HG03039 (cell line): ENCODE measurements around the gene TMEM134.

Experiments used
- ATAC-seq: cut with Tn5 transposase; IDR thresholded peaks from one replicate; pipeline ENCODE4 v1.9.1; 2021; ENCODE audit warnings: mild to moderate bottlenecking, moderate library complexity; ENCODE audit not compliant: unreplicated experiment

Gene TMEM134

DNA sequence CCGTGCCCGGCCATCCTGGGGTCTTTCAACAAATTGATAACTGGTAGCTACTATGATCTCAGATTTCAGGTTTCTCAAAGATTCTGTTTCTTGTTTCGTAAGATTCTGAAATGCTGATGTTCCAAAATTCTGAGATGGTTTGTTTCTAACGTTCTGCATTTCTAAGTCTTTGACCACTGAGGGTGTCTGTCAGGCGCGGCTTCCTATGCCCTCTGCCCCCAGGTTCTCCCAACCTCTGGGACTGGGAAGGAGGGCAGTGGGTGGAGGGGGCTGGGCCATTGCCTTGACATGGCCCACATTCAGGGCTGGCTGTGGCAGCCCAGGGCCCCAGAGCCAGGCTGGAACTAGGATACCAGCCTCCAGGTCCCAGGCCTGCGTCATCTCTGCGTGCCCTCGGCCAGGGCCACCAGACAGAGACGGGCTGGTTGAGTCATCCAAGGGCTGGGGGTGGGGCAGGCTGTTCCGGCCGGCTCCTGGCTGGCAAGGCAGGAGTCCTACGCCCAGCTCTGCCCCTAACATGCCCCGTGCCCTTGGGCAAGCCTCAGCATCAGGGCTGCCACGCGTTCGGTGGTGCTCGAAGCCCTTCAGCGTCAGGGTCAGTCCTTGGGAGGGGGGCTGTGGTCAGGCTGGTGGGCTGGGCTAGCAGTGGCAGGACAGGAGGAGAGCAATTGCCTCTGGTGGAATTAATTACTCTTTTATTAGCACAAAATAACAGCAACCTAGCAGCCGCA, 5.2 kb downstream of the TMEM134 start:
- ATAC-seq = no peak

DNA sequence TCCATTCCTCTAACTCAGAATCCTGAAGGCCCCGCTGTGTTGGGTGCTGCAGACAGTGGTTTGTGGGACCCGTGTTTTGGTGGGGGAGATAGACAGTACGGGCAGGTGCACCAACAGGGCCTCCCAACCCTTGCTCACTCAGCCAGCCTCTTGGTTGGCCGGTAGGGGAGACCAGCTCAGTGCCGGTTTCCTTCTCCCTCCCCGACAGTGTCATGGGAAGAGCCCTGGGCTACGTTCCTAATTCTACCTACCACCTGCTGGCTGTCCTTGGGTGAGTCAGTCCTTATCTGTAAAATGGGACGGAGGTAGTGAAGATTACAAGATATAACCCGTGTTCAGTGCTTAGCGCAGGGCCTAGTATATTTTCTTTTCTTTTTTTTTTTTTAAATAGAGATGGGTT, 5.9 kb downstream of the TMEM134 start:
- no peak for ATAC-seq

DNA sequence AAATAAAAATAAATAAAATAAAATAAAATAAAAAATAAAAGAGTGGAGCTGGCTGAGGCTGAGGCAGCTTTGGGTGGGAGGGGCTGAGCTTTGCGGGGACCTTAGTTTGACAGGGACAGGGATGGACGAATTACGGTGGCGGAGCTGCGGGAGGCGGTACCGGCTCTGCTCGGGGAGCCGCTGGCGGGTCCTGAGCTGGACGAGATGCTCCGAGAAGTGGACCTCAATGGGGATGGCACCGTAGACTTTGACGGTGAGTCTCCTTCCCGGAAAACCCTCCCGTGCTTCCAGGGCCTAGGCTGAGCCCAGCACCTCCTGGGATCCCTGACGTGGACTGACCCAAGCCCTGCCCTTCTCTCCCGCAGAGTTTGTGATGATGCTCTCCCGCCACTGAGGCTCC, 10.8 kb downstream of the TMEM134 start:
- ATAC-seq = no peak

DNA sequence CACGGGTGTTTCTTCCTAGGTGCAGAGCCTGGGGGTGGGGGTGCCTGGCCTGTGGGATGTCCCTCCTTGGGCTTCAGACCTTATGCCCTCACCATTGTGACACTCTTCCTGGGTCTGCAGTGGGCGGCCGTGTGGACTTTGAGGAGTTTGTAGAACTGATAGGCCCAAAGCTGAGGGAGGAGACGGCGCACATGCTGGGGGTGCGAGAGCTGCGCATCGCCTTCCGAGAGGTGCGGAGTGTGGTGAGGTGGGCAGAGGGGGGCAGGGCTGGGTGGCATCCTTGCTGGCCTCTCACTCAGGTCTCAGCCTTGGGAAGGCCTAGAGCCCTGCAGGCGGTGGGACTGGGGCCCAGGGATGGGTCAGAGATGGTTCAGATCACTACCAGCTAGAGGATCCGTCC, 11.6 kb downstream of the TMEM134 start:
- no peak for ATAC-seq

DNA sequence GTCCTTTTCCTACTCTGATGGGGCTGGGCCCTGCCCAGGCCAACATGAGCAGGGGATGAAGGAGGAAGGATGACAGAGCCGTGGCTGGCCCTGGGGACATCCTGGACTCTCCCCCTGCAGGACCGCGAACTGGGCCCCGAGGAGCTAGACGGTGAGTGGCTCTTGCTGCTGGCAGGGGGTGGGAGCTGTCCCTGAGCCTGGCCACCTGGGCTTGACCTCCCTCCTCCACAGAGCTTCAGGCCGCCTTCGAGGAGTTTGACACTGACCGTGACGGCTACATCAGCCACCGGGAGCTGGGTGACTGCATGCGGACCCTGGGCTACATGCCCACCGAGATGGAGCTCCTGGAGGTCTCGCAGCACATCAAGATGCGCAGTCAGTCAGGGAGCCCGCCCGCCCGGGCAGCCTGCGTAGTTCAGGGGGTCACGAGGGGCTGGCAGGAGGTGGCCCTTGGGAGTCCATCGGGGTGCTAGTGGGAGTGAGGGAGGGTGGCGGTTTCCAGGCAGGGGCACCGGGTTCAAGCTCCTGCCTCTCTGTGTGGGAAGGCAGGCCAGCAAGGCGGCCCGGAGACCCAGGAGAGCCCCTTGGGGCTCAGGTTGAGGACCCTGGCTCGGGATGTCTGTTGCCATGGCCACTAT, 12.9 kb downstream of the TMEM134 start:
- no peak for ATAC-seq

DNA sequence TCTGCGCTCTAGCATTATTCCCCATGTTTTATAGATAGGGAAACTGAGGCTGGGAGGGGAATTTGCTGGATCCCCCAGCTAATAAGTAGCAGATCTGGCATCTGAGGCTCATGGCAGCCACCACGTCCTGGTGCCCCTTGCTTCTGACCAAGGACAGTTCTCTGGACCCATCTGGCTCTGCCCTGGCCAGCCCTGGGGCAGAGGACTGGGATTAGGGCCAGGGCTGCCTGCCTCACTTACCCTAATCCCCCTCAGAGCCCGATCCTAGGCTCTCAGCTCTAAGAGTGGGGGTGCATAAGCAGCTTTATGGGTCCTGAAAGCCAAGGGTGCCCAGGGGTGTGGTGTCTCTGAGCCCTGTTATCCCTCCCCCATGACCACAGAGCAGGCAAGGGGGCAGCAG, 14.0 kb downstream of the TMEM134 start, which contains the start of gene CABP4:
Gene CABP4 (plus strand): TSS at position 301 of the 400 bp plus-strand sequence. CDS start 70 bp downstream, at position 371.
- ATAC-seq = no peak

DNA sequence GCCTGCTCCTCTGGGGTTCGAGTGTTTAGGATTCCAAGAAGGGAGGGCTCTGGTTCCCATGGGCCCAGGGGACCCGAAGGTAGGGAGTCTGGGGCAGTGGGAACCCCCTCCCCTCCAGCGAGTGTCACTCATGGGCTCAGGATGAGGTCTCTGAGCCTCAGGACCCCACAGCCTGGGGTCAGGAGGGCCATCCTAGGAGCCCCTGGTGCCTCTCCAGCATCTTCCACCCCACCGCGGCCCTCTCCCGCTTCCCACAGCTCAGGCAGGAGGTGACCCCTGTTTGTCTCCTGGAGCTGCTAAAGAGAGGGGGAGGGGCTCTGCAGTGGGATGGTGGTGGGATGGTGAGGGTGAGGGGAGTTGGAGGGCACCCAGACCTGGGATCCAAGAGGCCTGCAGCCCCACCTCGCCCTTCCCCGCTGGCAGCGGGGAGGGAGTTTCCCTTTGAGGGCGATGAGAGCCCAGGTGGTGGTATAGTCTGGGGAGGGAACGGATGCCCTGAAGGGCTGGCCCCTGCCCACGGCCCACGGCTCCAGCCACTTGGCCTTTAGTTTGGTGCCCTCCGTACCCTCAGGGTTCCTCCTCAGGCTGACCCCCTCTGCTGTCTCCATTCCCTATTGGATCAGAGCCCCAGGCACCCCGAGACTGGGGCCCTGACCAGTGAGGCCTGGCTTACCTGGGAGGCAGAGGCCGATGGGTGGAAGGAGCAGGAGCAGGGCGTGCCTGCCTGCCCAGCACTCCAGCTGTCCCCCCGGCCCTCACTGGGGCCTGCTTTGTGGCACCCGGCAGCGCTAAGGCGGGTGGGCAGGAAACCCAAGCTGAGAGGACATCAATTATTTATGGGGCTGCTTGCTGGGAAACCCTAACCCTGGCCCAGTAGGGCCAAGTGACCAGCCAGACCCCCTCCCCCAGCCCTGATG, 15.0 kb downstream of the TMEM134 start:
- ATAC-seq = no peak

DNA sequence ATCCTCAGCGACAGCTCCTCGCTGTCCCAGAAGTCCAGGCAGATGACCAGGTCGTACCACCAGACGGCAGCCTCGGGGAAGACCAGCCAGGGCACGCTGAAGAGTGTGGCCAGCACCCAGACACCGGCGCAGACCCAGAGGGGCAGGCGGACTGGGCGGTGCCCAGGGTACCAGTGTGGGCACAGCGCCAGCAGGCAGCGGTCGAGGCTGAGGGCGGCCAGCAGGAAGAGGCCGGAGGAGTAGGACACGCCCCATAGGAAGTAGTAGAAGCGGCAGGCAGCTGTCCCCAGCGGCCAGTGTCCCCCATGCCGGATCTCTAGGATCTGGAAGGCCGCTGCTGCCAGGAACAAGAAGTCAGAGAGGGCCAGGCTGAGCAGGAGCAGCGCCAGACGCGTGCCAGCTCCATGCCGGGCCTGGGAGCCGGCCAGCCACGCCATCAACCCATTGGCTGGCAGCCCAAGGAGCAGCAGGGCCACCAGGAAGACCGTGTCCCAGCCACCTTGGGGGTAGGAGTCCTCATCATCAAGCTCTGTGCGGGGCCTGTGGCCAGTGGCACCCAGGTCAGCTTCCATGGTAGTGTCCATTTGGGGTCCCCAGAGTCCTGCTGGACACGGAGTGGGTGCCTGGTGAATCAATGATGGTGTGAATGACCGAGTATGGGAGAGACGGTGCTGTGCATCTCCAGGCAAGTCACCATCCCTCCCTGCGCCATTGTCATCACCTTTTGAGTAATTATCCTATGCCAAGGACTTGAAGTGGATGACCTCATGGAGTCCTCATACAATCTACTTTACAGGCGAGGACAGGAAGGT, 16.7 kb downstream of the TMEM134 start, which contains the start of gene GPR152:
Gene GPR152 (minus strand): TSS at position 589 of the 812 bp plus-strand sequence. CDS start 5 bp downstream, at position 584.
- ATAC-seq = no peak

DNA sequence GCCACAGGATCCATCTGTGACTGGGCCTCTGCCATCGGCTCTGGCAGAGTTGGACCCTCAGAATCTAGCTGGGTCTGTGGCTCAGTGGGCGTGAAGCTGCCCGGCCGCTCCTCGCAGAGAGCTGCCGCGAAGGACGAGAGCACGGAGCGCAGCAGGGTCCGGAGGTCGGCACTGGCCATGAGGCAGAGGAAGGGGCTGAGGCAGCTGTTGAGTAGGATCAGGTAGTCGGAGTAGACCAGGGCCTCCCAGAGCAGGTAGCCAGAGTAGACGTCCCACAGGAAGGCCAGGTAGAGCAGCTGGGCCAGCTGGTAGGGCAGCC, 17.4 kb downstream of the TMEM134 start:
- no peak for ATAC-seq

DNA sequence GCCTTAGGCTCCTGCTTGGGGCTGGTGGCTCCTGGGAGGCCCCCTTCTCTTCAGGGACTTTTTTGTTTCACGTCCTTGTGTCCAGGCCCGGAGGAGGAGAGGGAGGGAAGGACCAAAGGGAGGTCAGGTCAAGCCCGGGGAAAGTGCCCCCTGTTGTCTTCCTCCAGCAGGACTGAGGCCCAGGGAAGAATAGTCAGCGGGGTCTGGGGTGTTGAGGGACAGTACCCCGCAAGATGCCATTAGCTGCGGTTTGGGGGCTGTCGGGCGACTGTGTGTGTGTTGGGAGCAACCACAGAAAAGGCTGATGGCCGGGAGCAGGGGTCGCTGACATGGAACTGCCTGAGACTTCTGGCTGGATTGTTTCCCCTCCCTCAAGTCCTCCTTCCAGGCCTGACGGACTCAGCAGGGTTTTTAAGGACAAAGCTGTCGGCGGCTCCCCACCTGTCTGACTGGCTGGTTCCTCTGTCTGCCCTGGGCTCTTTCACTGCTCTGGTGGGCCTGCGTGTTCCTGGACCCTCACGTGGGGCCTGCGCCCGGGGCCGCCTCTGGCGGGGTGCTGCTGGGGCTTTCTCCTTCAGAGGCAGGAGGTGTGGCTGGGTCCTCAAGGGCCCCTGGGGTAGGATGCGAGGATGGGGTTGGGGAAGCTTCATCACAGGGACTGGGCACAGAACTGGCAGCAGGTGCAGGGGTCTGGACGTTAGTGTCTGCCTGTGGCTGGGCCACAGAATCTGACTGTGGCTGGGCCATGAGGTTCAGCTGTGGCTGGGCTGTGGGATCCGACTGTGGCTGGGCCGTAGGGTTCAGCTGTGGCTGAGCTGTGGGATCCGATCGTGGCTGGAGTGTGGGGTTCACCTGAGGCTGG, 18.0 kb downstream of the TMEM134 start:
- ATAC-seq = no peak

DNA sequence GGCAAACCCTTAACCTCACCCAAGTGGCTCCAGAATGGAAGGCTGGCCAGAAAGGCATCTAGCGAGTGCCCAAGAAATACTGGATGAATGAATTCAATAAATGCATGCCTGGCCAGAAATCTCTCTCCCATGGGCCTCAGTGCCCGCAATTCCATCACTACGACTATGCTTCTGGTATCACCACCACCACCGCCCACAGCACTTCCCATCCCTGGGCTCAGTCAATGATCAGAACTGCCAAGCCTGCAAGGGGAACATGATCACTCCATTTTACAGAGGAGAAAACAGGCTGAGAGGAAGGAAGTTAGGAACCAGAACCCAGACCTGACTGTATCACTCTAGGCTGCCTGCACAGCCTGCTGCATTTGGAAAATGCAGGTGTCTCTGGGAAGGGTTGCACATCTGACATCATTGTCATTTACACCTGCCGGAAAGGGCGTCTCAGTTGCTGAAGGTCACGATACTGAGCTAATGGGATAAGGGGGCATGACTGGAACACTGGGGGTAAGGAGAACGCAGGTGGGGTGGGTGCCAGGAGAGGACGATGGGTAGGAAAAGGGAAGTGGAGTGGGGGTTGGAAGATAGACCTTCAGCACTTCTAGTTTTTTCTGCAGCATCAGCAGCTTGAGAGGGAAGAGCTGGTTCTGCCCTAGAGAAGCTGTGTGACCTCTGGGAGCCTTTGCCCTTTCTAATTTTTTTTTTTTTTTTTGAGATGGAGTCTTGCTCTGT, 19.8 kb downstream of the TMEM134 start:
- no peak for ATAC-seq

DNA sequence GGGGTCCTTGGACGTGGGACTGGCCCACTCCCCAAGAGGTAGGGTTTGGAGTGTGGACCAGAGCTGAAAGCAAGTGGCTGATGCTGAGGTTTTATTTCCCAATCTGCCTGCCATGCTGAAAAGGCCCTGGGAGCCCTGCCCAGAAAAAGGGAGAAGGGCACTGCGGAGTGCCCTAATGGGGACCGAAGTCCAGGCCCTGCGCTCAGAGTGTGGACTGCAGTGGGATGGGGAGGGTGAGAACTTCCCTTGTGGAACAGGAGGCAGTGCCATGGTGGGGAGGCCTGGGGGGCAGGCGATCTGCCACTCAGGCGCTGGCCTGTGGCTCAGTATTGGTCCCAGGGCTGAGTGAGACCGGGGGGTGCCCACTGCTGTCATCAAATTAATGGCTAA, 20.8 kb downstream of the TMEM134 start:
- ATAC-seq = no peak

DNA sequence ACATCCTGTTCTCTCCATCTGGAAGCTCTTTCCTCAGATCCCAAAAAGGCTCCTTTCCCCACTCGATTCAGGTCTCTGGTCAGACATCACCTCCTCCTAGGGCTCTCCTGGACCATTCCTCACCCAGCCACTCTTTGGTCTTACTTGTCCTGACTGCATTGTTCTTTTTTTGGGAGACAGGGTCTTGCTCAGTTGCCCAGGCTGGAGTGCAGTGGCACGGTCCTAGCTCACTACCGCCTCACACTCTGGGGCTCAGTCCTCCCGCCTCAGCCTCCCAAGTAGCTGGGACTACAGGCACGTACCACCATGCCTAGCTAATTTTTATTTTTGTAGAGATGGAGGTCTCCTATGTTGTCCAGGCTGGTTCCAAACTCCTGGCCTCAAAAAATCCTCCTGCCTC, 23.5 kb downstream of the TMEM134 start:
- ATAC-seq = no peak

DNA sequence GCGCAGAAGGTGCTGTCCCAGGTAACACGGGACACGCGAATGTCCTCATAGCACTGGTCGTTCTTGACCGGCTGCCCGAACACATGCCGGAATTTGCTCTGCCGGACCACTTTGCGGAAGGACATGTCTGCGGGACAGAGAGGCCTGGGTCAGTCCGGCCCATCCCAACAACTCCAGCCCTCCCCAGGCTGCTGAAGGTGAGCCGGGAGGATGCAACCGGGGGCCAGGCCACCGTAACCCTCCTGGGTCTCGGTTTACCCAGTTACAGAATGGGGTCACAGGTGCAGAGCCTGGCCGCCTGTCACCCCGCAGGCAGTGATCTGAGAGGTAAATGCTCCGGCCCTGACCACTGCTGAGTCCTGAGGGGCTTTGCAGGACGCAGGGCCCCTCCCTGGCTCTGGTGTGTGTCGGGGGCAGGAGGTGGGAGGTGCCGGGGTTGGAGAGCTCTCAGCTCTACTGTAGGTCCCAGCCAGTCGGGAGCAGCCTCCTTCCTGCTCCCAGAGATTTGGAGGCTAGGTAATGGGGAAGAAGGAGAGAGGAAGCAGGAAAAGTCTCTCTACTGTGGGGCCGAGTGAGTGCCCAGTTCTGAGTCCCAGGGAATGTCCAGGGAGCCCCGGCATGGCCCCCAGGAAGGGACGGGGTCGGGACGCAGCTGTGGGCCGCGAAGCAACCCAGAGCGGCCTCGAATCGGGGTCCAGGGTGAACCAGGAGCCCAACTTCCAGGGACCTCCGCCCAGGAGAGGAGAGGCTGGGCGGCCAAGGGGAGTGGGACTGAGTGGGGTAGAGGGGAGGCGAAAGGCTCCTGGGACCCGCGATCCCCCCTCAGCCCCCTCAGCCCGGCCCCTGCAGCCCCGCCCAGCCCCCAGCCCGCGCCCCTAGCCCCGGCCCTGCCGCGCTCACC, 26.3 kb downstream of the TMEM134 start:
- no peak for ATAC-seq

DNA sequence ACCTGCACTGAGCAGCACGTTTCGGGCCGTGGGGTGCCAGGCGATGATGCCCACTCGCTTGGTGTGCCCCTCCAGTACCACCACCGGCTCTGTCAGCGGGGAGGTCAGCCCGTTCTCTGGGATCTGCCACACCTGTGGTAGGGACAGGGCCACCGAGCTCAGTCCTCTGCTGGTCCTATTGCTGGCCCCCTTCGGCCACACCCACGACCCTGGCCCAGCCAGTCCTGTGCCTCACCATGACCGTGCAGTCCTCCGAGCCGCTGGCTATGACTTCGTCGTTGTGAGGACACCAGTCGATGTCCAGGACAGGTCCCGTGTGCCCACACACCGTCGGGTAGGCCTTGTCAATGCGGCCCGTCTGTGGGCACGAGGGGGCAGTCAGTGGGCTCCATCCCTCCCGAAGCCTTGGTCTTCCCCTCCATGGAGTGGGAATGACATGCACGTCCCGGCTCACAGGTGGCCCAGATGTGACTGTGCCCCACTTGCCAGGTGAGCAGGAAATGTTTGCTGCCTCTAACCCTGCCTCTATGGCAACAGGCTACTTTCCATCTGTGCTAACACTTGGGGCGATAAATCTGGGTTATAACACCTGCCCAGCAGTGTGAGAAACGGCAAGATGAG, 27.2 kb downstream of the TMEM134 start:
- no peak for ATAC-seq

DNA sequence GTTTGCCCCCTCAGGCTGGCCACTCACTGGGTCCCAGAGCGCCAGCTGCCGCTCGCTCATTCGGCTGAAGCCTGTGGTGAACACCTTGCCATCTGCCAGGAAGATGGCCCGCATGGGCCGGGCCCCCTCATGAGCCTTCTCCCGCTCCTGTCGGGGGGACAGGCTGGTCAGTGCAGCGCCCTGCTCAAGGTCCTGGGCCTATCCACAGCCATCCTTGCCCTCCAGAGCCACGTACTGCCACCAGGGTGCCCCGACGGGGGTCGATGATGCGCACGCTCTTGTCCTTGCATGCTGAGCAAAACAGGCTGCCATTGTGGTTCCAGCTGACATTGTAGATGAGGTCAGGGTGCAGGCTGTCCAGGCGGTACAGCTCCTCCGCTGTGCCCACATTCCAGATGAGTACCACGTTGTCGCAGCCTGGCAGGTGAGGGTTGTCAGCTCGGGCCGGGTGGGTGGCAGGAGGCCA, 27.9 kb downstream of the TMEM134 start:
- no peak for ATAC-seq

DNA sequence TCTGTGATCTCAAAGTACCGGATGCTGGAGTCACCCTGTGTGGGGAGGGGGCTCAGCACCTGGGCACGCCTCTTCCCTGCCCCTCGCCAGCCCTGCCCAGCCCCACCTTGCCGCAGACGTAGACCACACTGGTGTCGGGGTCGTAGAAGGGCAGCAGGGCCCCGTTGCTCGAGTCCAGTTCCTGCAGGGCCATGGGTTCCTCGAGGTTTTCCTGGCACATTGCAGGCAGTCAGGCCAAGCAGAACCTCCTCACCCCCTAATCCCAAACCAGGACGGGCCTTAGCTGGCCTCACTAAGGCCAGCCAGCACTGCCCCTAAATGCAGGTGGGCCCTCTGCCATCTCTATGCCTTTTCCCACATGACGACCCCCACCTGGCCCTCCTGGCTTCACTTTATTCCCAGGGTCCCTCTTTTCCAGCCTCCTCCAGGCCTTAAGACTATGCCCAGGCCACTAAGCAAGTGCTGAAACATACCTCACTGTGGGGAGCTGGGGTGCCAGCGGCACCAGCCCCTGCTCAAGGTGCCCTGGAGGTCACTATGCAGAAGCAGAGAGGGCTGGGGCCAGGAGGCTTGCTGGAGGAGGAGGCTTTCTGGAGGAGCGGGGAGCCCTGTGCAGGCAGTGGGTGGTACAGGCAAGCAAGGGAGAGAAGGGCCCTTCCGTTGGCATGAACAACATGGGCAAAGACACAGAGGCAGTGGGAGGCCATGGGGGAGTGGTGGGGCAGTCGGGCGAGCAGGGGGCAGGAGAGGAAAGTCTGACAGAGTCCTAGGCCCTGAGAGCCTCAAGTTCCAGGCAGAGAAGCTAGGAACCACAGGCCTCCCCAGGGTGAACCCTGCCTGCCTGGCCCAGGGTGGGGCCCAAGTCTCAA, 28.6 kb downstream of the TMEM134 start:
- no peak for ATAC-seq
